ENCODE measurements around the gene EPHA4. TPM values are rescaled to one million over a fixed set of nuclear protein-coding genes. Genes with fewer than 3 reads are reported as not detected.

EPHA4 gene
- total RNA-seq, 2 experiments from 2014 or later, result 0.23 TPM; not detected in 1

GRCh38 chr2:221502270-221503010 lies 69.7 kb downstream of the EPHA4 start:
- no peak overlapping the region for H3K4me3 ChIP-seq (ENCODE audit: low read depth, low read length, poor library complexity, severe bottlenecking)
- no peak overlapping the region for H2AFZ ChIP-seq (ENCODE audit: low read length)
- H4K20me1 ChIP-seq (ENCODE audit: insufficient read depth, low read length), result no peaks in the 10 kb centered on the region
- no peaks in the 10 kb centered on the region for H3K79me2 ChIP-seq (ENCODE audit: insufficient read depth, low read depth, low read length)
- no peak overlapping the region for H3K4me2 ChIP-seq (ENCODE audit: low read length)
- no TSS peak for BruUV-seq (replicated peaks)
- no peak for DNase-seq (ENCODE audit: low spot score)
- H3K4me1 ChIP-seq (ENCODE audit: insufficient read depth, low read length, poor library complexity, severe bottlenecking), result no peaks in the 10 kb centered on the region
- POLR2A ChIA-PET, result interaction anchor here (0.6 kb wide), 1 partner anchor 12 kb away, joined by 4 read pairs; no protein-coding TSS in a partner anchor
- intact Hi-C loops (cut with micrococcal nuclease; ENCODE audit: unreplicated experiment), result no loop called here
- TF ChIP-seq CTCF (conservative IDR thresholded peaks at IDR 0.05; ENCODE audit: low read length) (no peak), EZH2phosphoT487 (IDR thresholded peaks at IDR 0.05; ENCODE audit: borderline replicate concordance, low read depth, low read length) (no peak)
- H3K36me3 ChIP-seq (ENCODE audit: insufficient read depth, low read length), result no peaks in the 10 kb centered on the region
- no peaks in the 10 kb centered on the region for H3K9me2 ChIP-seq (ENCODE audit: insufficient read depth, low read length)
- CTCF ChIA-PET (ENCODE audit: unreplicated experiment), result no interaction called here
- H3K9me3 ChIP-seq (ENCODE audit: low read length), result no peaks in the 10 kb centered on the region
- no peak overlapping the region for H3K27ac ChIP-seq (ENCODE audit: low read depth, low read length, poor library complexity, severe bottlenecking)

- TF ChIP-seq CTCF (conservative IDR thresholded peaks at IDR 0.05; ENCODE audit: low read length), result no peak
- no peak for TF ChIP-seq EZH2phosphoT487 (IDR thresholded peaks at IDR 0.05; ENCODE audit: borderline replicate concordance, low read depth, low read length)
- ChIA-PET POLR2A (interaction anchor here (0.6 kb wide), 1 partner anchor 12 kb away, joined by 4 read pairs; no protein-coding TSS in a partner anchor), CTCF (ENCODE audit: unreplicated experiment) (no interaction called here)
- Histone ChIP-seq H3K4me2 (ENCODE audit: low read length) (no peak overlapping the region), H3K27ac (ENCODE audit: low read depth, low read length, poor library complexity, severe bottlenecking) (no peak overlapping the region), H3K4me3 (ENCODE audit: low read depth, low read length, poor library complexity, severe bottlenecking) (no peak overlapping the region), H3K9me2 (ENCODE audit: insufficient read depth, low read length) (no peaks in the 10 kb centered on the region), H3K36me3 (ENCODE audit: insufficient read depth, low read length) (no peaks in the 10 kb centered on the region), H3K4me1 (ENCODE audit: insufficient read depth, low read length, poor library complexity, severe bottlenecking) (no peaks in the 10 kb centered on the region), H2AFZ (ENCODE audit: low read length) (no peak overlapping the region), H3K9me3 (ENCODE audit: low read length) (no peaks in the 10 kb centered on the region), H4K20me1 (ENCODE audit: insufficient read depth, low read length) (no peaks in the 10 kb centered on the region), H3K79me2 (ENCODE audit: insufficient read depth, low read depth, low read length) (no peaks in the 10 kb centered on the region)
- BruUV-seq (replicated peaks), result no TSS peak
- DNase-seq (ENCODE audit: low spot score), result no peak
- intact Hi-C loops (cut with micrococcal nuclease; ENCODE audit: unreplicated experiment), result no loop called here
Observed at GRCh38 chr2:221501883-221502269, 70.2 kb downstream of the EPHA4 start.

- Histone ChIP-seq H3K27ac (ENCODE audit: low read depth, low read length, poor library complexity, severe bottlenecking) (no peak overlapping the region), H3K9me2 (ENCODE audit: insufficient read depth, low read length) (no peaks in the 10 kb centered on the region), H2AFZ (ENCODE audit: low read length) (no peak overlapping the region), H3K4me2 (ENCODE audit: low read length) (no peak overlapping the region), H3K9me3 (ENCODE audit: low read length) (no peaks in the 10 kb centered on the region), H3K79me2 (ENCODE audit: insufficient read depth, low read depth, low read length) (no peaks in the 10 kb centered on the region), H3K36me3 (ENCODE audit: insufficient read depth, low read length) (no peaks in the 10 kb centered on the region), H4K20me1 (ENCODE audit: insufficient read depth, low read length) (no peaks in the 10 kb centered on the region), H3K4me3 (ENCODE audit: low read depth, low read length, poor library complexity, severe bottlenecking) (no peak overlapping the region), H3K4me1 (ENCODE audit: insufficient read depth, low read length, poor library complexity, severe bottlenecking) (no peaks in the 10 kb centered on the region)
- BruUV-seq (replicated peaks), result no TSS peak
- intact Hi-C loops (cut with micrococcal nuclease; ENCODE audit: unreplicated experiment), result no loop called here
- DNase-seq (ENCODE audit: low spot score), result no peak
- CTCF ChIA-PET (ENCODE audit: unreplicated experiment), result no interaction called here
- POLR2A ChIA-PET, result interaction anchor here (0.6 to 1.0 kb wide), 2 partner anchors 9 to 11 kb away, joined by 3 to 4 read pairs; no protein-coding TSS in a partner anchor
- TF ChIP-seq CTCF (conservative IDR thresholded peaks at IDR 0.05; ENCODE audit: low read length) (no peak), EZH2phosphoT487 (IDR thresholded peaks at IDR 0.05; ENCODE audit: borderline replicate concordance, low read depth, low read length) (no peak)
Observed at GRCh38 chr2:221501210-221501882, 70.8 kb downstream of the EPHA4 start.
